Fibroblast of peridontal ligament (primary cell): ENCODE measurements around the gene INO80B.
A peak's percentile ranks its signal among the peaks of the same experiment; 100 is the strongest.
"Not testable (repeated sequence)": the region's sequence is repeated elsewhere in the genome, so short reads cannot be mapped to it uniquely, and the experiment has no call there.

Experiments used
- DNase-seq: peaks from one replicate; pipeline ENCODE4 v3.0.0-alpha.2; 2010; ENCODE audit errors: extremely low read depth

INO80B gene

DNA sequence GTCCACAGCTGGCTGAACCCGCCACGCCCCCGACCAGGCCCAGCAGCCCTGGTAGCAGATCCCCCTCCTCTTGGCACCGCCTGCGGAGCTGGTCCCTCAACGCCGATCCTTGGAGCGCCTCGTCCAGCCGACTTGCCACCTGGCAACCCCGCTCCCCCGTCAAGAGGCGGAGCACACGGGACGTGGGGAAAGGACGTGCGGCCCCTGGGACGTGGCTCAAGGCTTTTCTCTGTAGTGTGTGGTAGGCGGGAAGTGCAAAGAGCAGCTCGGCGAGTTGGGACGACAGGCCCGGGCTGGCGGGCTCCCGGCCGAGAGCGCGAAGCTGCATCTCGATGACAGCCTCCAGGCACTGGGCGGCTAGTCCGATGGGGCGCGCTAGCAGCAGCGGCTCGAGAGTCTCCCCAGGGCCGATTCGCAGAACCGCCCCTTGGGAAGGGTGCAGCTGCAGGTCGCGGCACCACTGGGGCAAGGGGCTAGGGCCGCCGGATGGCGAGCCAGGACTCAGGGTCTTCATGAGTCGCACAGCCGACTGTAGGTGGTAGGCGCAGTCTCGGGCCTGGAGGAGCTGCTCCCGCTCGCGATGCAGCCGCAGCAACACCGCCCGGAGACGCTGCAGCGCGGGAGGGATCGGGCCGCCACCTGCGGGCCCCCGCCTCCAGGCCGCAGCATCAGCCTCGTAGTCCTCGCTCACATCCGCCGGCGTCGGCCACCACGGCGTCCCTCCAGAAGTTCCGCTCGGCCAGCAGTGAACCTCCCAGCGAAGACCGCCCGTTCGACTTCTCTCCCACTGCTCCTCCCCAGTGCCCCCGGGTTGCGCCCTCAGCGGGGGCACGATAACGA is 27.3 kb downstream of the INO80B start:
- no peak for DNase-seq

- DNase-seq = peak; percentile 95
Measured at GRCh38 chr2:74482801-74483674, 28.2 kb downstream of the INO80B start, which contains the start of the genes CCDC142 and TTC31. CCDC142 (minus strand) TSS chr2:74482998; CDS start chr2:74482837, 161 bp downstream. TTC31 (plus strand) TSS chr2:74483081; CDS start chr2:74483096, 15 bp downstream.

DNA sequence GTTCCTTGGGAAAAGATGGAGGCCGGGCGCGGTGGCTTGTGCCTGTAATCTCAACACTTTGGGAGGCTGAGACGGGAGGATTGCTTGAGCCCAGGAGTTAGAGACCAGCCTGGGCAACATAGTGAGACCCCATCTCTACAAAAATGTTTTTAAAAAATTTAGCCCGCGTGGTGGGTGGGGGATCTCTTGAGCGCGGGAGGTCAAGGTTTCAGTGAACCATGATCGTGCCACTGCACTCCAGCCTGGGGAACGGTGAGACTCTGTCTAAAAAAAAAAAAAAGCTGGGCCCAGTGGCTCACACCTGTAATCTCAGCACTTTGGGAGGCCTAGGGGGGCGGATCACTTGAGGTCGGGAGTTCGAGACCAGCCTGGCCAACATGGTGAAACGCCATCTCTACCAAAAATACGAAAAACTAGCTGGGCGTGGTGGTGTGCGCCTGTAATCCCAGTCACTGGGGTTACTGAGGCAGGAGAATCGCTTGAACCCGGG is 28.8 kb downstream of the INO80B start:
- not testable (repeated sequence) for DNase-seq

DNA sequence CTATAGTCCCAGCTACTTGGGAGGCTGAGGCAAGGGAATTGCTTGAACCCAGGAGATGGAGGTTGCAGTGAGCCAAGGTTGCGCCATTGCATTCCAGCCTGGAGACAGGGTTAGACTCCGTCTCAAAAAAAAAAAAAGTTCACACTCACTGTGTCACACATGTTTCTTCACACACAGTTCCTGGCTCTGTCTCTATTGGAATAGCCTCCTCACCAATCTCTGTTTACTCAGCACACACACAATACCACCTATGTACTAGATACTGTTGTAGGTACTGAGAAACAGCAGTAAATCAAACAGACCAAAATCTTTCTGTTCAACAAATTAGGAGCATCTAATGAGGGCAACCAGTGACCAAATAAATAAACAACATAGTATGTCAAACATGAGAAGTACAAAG is 31.3 kb downstream of the INO80B start:
- no peak for DNase-seq

GRCh38 chr2:74488643-74489481 is 34.0 kb downstream of the INO80B start:
- no peak for DNase-seq

GRCh38 chr2:74489906-74490305 is 35.0 kb downstream of the INO80B start:
- DNase-seq = no peak

DNA sequence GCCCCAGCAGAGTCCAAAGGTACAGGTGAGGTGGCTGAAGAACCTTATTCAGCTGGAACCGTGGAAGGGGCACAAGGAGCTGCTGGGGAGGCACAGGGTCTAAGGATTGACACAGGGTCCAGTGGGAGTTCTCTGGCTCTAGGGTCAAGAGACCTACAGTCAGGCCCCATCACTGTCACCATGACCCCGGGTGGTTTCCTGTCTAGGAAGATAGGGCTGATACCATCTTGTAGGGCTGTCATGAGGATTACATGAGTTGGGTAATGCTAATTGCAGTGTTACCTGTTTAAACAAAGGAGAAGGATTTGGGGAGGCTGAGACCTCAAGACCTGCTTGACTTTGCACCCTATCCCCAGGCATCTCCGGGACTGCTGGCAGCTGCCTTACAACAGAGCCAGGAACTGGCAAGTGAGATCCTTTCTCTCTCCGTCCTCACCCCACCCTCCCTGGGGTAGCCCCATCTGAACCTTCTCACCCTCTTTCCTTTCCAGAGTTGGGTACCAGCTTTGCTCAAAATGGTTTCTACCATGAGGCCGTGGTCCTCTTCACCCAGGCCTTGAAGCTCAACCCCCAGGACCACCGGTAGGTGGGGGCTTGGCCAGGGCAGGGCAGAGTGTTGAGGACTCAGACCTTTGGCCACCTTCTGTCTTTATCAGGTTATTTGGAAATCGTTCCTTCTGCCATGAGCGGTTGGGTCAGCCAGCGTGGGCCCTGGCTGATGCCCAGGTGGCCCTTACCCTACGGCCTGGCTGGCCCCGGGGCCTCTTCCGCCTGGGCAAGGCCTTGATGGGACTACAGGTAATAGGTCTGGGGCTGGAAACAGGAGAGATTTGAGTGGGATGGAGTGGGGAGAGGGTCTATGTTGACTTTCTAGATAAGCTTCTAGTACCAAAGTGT is 37.0 kb downstream of the INO80B start:
- no peak for DNase-seq

- no peak for DNase-seq
Measured at GRCh38 chr2:74493546-74493945, 38.7 kb downstream of the INO80B start.

DNA sequence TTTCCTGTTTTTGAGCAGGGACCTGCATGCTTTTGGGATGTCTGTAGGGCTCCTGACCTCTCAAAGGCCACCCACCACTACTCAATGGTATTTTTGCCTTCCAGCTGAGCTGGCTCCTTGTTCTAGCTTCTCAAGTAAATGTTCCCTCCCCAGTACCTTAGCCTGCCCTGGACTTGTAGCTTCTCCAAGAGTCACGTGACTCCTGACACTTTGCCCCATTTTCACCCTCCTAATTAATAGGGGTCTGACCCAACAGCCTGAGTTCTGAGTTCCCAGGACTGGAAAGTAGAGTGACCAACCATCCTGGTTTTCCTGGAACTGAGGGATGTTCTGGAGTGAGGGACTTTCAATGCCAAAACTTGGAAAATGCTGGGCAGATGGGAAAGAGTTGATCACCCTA is 40.6 kb downstream of the INO80B start:
- DNase-seq = no peak

DNA sequence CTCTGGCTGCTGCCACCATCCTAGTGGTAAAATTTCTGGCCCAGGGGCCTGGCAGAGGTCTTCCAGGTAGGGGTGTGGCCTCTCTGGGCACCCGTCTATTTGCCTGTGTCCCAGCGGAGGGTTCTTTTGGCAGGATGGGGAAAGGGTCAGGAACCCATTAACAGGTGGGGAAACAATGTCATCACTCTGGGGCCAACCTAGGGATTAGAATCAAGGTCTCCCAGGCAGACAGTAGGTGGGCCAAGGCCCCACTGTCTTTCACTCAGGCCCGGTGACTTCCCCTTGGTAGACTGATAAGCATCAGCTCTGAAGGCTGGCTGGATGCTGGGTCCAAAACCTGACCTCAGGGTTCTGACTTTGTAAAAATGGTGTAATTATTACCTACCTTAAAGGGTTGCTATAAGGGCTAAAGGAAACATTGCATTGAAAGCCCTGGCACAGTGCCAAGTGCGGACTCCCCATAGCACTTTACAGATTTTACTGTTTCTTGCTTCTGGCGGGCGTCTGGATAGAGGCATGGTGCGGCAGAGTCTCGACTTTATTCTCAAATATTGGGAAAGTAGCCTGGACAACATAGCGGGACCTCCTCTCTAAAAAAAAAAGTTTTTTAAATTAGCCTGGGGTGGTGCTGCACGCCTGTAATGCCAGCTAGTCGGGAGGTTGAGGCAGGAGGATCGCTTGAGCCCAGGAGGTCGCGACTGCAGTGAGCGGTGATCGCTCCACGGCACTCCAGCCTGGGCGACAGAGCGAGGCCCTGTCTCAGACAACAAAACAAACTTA is 42.3 kb downstream of the INO80B start:
- no peak for DNase-seq

DNA sequence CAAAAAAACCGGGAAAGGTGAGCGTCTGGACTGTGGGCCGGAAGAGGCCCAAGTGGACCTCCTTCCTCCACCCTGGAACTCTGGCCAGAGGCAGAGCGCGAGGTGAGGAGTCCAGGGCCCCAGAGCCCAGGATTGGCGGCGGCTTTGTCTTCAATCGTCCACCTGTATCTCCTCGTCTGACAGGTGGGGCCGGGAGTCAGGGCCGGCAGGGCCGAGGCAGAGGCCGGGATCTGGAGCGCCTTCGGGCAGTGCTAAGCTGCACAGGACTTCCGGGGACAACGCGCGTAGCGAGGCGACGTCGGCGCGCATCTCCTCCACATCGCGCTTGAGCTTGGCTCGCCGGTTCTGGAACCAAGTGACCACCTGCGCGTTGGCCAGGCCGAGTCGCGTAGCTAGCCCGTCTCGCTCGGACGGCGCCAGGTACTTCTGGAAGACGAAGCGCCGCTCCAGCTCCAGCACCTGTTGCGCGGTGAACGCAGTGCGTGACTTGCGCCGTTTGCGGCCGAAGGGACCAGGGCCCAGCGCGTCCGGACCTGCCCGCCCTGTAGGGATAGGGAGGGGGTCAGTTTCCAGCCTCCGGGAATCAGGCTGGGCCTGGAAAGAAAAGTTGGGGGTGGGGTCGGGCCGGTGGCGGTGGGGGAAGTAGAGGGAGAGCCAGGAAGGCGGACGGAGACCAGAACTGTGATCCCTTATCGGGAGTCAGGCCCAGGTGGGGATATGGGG is 43.1 kb downstream of the INO80B start:
- DNase-seq = no peak

GRCh38 chr2:74498500-74499266 is 43.8 kb downstream of the INO80B start:
- DNase-seq = peak; percentile 39

DNA sequence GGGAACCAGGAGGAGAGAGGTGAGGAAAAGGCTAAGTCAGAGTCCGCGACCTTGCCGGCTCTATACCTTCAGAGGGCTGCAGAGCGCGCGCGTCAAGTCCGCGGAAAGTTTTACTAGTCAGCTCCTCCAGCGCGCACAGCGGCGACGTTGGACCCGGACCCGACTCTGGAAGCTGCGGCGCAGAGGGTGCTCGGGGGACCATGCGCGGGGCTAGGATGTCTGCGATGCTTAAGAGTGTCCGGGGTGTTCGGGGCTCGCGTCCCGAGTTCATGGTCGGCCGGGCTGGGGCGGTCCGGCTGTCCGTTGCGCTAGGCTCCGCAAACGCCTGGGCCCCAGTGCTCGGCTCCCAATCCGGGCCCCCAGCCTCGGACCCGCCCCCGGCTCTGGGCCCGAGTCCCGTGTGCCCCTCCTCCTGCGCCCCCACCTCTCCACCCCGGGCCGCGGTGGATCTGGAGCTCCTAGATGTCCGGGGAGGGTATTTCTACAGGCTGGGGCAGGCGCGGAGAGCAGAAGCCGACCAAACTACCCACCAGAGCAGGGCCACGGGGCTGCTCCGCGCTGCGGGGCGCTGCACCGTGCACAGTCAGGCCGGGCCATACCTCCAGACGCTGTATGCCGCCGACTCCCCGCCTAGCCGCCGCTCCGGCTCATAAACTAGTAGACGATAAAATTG is 44.5 kb downstream of the INO80B start, which contains the start of gene LBX2:
TSS of gene LBX2 (minus strand) at position 337 of the 673 bp plus-strand sequence. CDS start at position 271, 66 bp downstream.
- peak; percentile 30 for DNase-seq

GRCh38 chr2:74499940-74500577 is 45.2 kb downstream of the INO80B start:
- no peak for DNase-seq

- no peak for DNase-seq
Measured at GRCh38 chr2:74500578-74500946, 45.7 kb downstream of the INO80B start.

DNA sequence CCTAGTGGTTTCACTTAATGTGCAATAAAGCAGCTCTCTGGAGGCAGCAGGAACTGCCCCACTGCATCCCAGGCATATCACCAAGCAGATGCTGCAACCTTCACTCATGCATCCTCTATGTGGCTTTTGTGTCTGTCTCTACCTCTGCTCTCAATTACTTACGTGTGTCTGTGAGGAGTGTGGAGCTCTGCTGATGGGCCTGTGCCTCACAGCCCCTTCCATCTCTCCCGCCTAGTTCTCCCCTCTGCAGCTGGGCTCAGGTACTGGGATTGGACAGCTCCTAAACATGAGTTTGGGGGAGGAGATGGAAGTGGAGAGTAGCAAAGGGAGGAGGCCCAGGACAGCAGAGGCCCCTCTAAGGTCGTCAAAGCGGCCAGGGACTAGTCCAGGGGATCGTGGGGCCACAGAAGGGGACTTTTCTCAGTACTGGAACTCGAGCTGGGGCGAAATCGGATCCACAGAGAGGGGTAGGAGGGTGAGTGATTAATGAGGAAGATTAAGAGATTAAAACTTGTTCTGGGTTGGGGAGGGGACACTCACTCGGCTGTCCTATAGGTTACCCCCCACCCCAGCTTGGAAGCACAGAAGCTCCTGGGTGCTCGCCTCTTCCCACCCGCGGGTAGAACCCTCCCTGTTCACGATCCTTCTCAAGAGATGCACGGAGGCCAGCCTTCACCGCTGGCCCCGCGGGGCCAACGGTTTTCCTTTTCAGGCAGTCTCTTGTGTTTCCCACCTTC is 46.6 kb downstream of the INO80B start:
- DNase-seq = no peak
